GM12878 (cell line): ENCODE measurements around the gene MAST1. TPM values are rescaled to one million over a fixed set of nuclear protein-coding genes. Genes with fewer than 3 reads are reported as not detected.

Experiments used
- ATAC-seq: fragments of 200-7000 bp; cut with Tn5 transposase; 3 replicates; pipeline ENCODE4 v1.9.1; 2020; ENCODE audit warnings: mild to moderate bottlenecking, moderate library complexity
- BruUV-seq: library from RNA; stranded (reverse); fragments of 400-500 nt; replicated peaks from 2 replicates; lab custom pipeline; 2021; lab: Mats Ljungman, UMichigan
- CTCF ChIA-PET: fragments of 300-600 bp; sonication (Branson Sonifier 250); formaldehyde crosslinking; extraction: SDS; loops from one replicate; lab custom pipeline; 2021; ENCODE audit warnings: inconsistent platforms; lab: Yijun Ruan, JAX
- POLR2A ChIA-PET: fragments of 350-600 bp; formaldehyde crosslinking; extraction: SDS; loops from one replicate; lab custom pipeline; 2021; ENCODE audit warnings: inconsistent platforms; lab: Charles Lee
- RAD21 ChIA-PET: fragments of 300-600 bp; sonication (Branson Sonifier 250); formaldehyde crosslinking; loops from one replicate; lab custom pipeline; 2023; ENCODE audit warnings: antibody characterized with exemption; ENCODE audit not compliant: unreplicated experiment; lab: Charles Lee
- SMC1A ChIA-PET: fragments of 300-600 bp; sonication (Branson Sonifier 250); formaldehyde crosslinking; loops from one replicate; lab custom pipeline; 2023; ENCODE audit not compliant: unreplicated experiment, uncharacterized antibody; lab: Charles Lee
- DNase-seq: peaks from one replicate; pipeline ENCODE4 v3.0.0-alpha.2; 2011; ENCODE audit warnings: low read depth, low spot score
- FAIRE-seq: peaks from 3 replicates; lab custom pipeline; 2011; peaks lifted over from hg19 to GRCh38; lab: Jason Lieb, UNC
- H2AFZ ChIP-seq: 2 replicates; pipeline ENCODE4 v1.6.0; 2011; ENCODE audit warnings: low read depth, low read length, control low read depth; ENCODE audit not compliant: control insufficient read depth
- H3K27ac ChIP-seq: 2 replicates; pipeline ENCODE4 v1.5.1; 2011; ENCODE audit warnings: control low read depth; ENCODE audit not compliant: control insufficient read depth, insufficient read depth
- H3K27me3 ChIP-seq, 2 experiments: replicated peaks in 1 of 2; 2 replicates each; pipeline versions ENCODE4 v1.6.0 to v1.6.1; 2011; ENCODE audit warnings: low read length in 1 of 2; ENCODE audit not compliant: control insufficient read depth in 2 of 2, insufficient read depth in 2 of 2
- H3K36me3 ChIP-seq, 2 experiments: 2 replicates each; pipeline ENCODE4 v1.5.1; 2011; ENCODE audit warnings: low read length in 1 of 2; ENCODE audit not compliant: control insufficient read depth in 2 of 2, insufficient read depth in 2 of 2
- H3K4me1 ChIP-seq: 2 replicates; pipeline ENCODE4 v1.6.1; 2011; ENCODE audit warnings: mild to moderate bottlenecking, low read length, moderate library complexity, mixed read lengths; ENCODE audit not compliant: control insufficient read depth, insufficient read depth
- H3K4me2 ChIP-seq: 2 replicates; pipeline ENCODE4 v1.6.0; 2011; ENCODE audit warnings: control low read depth; ENCODE audit not compliant: control insufficient read depth, insufficient read depth
- H3K4me3 ChIP-seq: fragments of 200-600 bp; sonication (generic); 2 replicates; pipeline ENCODE4 v1.5.1; 2016
- H3K79me2 ChIP-seq: 2 replicates; pipeline ENCODE4 v1.6.0; 2011; ENCODE audit warnings: low read length; ENCODE audit not compliant: control insufficient read depth, insufficient read depth
- H3K9ac ChIP-seq: 2 replicates; pipeline ENCODE4 v1.8.0; 2011; ENCODE audit warnings: low read length, control low read depth, mixed read lengths; ENCODE audit not compliant: control insufficient read depth, insufficient read depth
- H3K9me3 ChIP-seq: replicated peaks from 3 replicates; pipeline ENCODE4 v1.5.1; 2011; ENCODE audit warnings: mild to moderate bottlenecking, low read length; ENCODE audit not compliant: control insufficient read depth, insufficient read depth
- H4K20me1 ChIP-seq: 2 replicates; pipeline ENCODE4 v1.6.0; 2011; ENCODE audit not compliant: control insufficient read depth, insufficient read depth
- ESRRA ChIP-seq: IDR thresholded peaks from 2 replicates; pipeline ENCODE4 v1.6.1; 2012; ENCODE audit warnings: mild to moderate bottlenecking, low read length, improper control_type of control experiment
- MYB ChIP-seq: fragments of 150-350 bp; IDR thresholded peaks from 2 replicates; pipeline ENCODE4 v1.6.1; 2014; ENCODE audit warnings: mild to moderate bottlenecking, low read depth, low read length, borderline replicate concordance
- NFXL1 ChIP-seq: fragments of 450-650 bp; IDR thresholded peaks from 2 replicates; pipeline ENCODE4 v1.6.1; 2017; ENCODE audit warnings: antibody characterized with exemption, mild to moderate bottlenecking, borderline replicate concordance
- NR2F1 ChIP-seq: fragments of 450-650 bp; conservative IDR thresholded peaks from 2 replicates; pipeline ENCODE4 v1.6.1; 2017; ENCODE audit warnings: mild to moderate bottlenecking
- SUZ12 ChIP-seq: fragments of 200-600 bp; sonication (generic); IDR thresholded peaks from one replicate; pipeline ENCODE4 v1.6.1; 2018; ENCODE audit warnings: antibody characterized with exemption, mild to moderate bottlenecking; ENCODE audit not compliant: unreplicated experiment
- WGBS: methylation state at CpG from one replicate; pipeline ENCODE4 v1.1.6; 2016; ENCODE audit warnings: low lambda C conversion rate; ENCODE audit not compliant: insufficient replicate concordance, insufficient coverage; ENCODE audit errors: missing lambda C conversion rate; 5-methylcytosine and 5-hydroxymethylcytosine counted together
- in situ Hi-C: fragments of 300-500 bp; cut with MboI; formaldehyde crosslinking; loops from 9 replicates; pipeline ENCODE4 v1.14.3; 2018; ENCODE audit warnings: mixed read lengths
- intact Hi-C: fragments of 100-400 bp; cut with micrococcal nuclease; formaldehyde crosslinking; loops from one replicate; pipeline ENCODE4 v1.14.2; 2022; ENCODE audit not compliant: unreplicated experiment
- polyA plus RNA-seq, 11 experiments: library from polyadenylated mRNA; depleted of rRNA in 4 of 11; unstranded in 6 of 11; stranded (reverse) in 5 of 11; fragments of >200 nt; fragmentation: Nextera tagmentation in 4 of 11; fragmentation: Illumina TruSeq in 1 of 11; extraction: Ambion mirVana in 4 of 11; extraction: Trizol in 1 of 11; gene quantifications; 1 replicate in 1 of 11; 2 replicates in 10 of 11; pipeline versions ENCODE4 v1.2.1 to v1.2.3, GENCODE V29; 2011 to 2016; ENCODE audit warnings: inconsistent platforms in 2 of 11, missing spikeins in 2 of 11, low read depth in 1 of 11
- total RNA-seq, 4 experiments: library from RNA; depleted of rRNA in 3 of 4; stranded (reverse); fragments of >200 nt in 3 of 4; fragmentation: Illumina TruSeq in 1 of 4; extraction: Trizol in 1 of 4; gene quantifications; 2 replicates each; pipeline versions ENCODE4 v1.2.1 to v1.2.3, GENCODE V29; 2013 to 2021

MAST1 gene
- total and polyA plus RNA-seq, 10 of the 15 experiments (the other 5 are each of a cell fraction or from before 2014, with no cell fraction given), result 0.08 to 0.79 (median 0.44) TPM; not detected in 1

DNA sequence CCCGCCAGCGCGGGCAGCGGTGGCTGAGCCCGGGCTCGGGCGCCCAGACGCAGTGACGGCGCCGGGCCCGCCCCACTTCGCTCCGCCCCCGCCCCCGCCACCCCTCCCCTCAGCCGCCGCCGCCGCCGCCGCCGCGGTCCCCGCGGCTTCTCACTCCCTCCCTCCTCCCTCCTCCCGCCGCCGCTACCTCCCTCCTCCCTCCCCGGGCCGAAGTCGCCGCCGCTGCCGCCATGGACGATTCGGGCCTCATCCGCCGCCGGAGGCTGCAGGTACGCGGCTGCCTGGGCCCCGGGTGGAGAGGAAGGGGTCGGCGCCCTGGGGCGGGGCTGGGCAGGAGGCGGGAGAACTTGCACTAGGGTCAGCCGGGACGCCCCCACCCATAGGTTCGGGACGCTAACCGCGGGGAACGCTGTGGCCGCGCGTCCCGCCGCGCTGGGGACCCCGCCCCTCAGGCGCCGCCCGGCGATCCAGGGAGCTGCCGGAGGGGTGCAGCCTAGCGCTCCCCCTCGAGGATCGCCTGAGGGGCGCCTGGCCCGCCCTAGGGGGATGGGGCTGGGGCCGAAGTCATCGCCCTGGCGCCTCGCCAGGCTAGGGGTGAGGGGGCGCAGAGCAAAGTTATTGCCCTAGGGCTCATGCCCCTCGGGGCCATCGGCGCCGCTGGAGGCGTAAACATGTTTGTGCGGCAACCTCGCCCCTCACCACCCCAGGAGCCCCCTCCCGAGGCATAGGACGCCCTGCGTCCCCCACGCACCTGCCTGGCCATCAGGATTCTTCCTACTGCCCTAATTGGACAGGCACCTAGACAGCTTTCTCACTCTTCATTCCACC lies 4.4 kb upstream of the MAST1 start:
- SMC1A ChIA-PET, result no interaction called here
- TF ChIP-seq NFXL1, result 0 out of 2 replicates have a peak, but pooled peaks have one; percentile 60
- no peak for TF ChIP-seq NR2F1
- TF ChIP-seq MYB, result no peak
- peak; percentile 79 for TF ChIP-seq SUZ12
- no peak for TF ChIP-seq ESRRA
- Histone ChIP-seq H3K4me2 (peak overlapping the region; percentile 86), H3K9ac (no peak overlapping the region), H2AFZ (no peak overlapping the region; the same call in 1 of the 2 replicates), H3K4me3 (peak overlapping the region; percentile 41; the same call in 1 of the 2 replicates), H3K36me3 (no peaks in the 10 kb centered on the region), H3K4me1 (peaks cover 4% of the 10 kb centered on the region; the same call in 1 of the 2 replicates), H3K27ac (no peak overlapping the region), H3K27me3 (peaks cover 10 to 37% of the 10 kb centered on the region in 2 experiments), H4K20me1 (no peaks in the 10 kb centered on the region; the same call in 1 of the 2 replicates), H3K79me2 (no peaks in the 10 kb centered on the region), H3K9me3 (no peaks in the 10 kb centered on the region; the same call in none of the 3 replicates)
- ATAC-seq (peak; percentile 12; the same call in 2 of the 3 replicates), FAIRE-seq (no peak), DNase-seq (no peak)
- CTCF ChIA-PET, result interaction anchor here (0.8 to 2.1 kb wide), 5 partner anchors 13 to 74 kb away, joined by 3 to 4 read pairs (median 3); no protein-coding TSS in a partner anchor
- POLR2A ChIA-PET, result no interaction called here
- 17% methylated on average over 19 of the region's 87 CpGs for WGBS
- BruUV-seq, result no TSS peak
- intact Hi-C loops (no loop called here), in situ Hi-C loops (no loop called here)
- RAD21 ChIA-PET, result no interaction called here
